Panc1 (cell line): ENCODE measurements around the gene FBXL4.

ENCODE experiments used
- CTCF ChIP-seq: fragments of 450-650 bp; IDR thresholded peaks from 2 replicates; pipeline ENCODE4 v1.5.1; 2017; ENCODE audit warnings: mild to moderate bottlenecking
- POLR2AphosphoS5 ChIP-seq: IDR thresholded peaks from 2 replicates; pipeline ENCODE4 v1.6.1; 2012; ENCODE audit warnings: mild to moderate bottlenecking, low read depth, low read length, moderate library complexity
- REST ChIP-seq, 2 experiments: IDR thresholded peaks; 2 replicates each; pipeline ENCODE4 v1.6.1; 2011 to 2012; ENCODE audit warnings: low read depth in 2 of 2, control low read depth in 1 of 2, low read length in 1 of 2, mild to moderate bottlenecking in 1 of 2, moderate library complexity in 1 of 2; ENCODE audit not compliant: insufficient read depth in 1 of 2
- SIN3A ChIP-seq: IDR thresholded peaks from 2 replicates; pipeline ENCODE4 v1.6.1; 2012; ENCODE audit warnings: low read depth, mild to moderate bottlenecking, low read length, moderate library complexity, borderline replicate concordance; ENCODE audit not compliant: insufficient read depth
- TCF7L2 ChIP-seq: IDR thresholded peaks from 2 replicates; pipeline ENCODE4 v1.6.1; 2011; ENCODE audit warnings: mild to moderate bottlenecking, low read depth, low read length, inconsistent platforms

DNA sequence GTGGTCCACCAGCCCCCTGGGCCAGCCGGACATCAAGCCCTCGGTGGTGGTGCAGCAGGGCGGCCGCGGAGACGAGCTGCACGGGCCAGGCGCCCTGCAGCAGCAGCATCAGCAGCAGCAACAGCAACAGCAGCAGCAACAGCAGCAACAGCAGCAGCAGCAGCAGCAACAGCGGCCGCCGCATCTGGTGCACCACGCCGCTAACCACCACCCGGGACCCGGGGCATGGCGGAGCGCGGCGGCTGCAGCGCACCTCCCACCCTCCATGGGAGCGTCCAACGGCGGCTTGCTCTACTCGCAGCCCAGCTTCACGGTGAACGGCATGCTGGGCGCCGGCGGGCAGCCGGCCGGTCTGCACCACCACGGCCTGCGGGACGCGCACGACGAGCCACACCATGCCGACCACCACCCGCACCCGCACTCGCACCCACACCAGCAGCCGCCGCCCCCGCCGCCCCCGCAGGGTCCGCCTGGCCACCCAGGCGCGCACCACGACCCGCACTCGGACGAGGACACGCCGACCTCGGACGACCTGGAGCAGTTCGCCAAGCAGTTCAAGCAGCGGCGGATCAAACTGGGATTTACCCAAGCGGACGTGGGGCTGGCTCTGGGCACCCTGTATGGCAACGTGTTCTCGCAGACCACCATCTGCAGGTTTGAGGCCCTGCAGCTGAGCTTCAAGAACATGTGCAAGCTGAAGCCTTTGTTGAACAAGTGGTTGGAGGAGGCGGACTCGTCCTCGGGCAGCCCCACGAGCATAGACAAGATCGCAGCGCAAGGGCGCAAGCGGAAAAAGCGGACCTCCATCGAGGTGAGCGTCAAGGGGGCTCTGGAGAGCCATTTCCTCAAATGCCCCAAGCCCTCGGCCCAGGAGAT lies 112.4 kb downstream of the FBXL4 start:
- TF ChIP-seq CTCF (no peak), POLR2AphosphoS5 (no peak), SIN3A (no peak), REST (IDR thresholded peaks at IDR 0.05; ENCODE audit: insufficient read depth in 1 of 2, low read depth in 2 of 2, low read length in 1 of 2) (no peak), TCF7L2 (no peak)
